Stimulated activated CD8-positive, alpha-beta memory T cell treated with anti-CD3 and anti-CD28 coated beads, Interleukin-12 subunit alpha, Interleukin-12 subunit beta, amount 100 ng/mL, for 4 hours (primary cell): ENCODE data around the gene COX7B.
"Not testable (repeated sequence)": the region's sequence is repeated elsewhere in the genome, so short reads cannot be mapped to it uniquely, and the experiment has no call there.

Source experiments
- DNase-seq: peaks from one replicate; pipeline ENCODE4 v3.0.0-alpha.2; 2020; ENCODE audit warnings: low read depth

COX7B gene, protein sequence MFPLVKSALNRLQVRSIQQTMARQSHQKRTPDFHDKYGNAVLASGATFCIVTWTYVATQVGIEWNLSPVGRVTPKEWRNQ

DNA sequence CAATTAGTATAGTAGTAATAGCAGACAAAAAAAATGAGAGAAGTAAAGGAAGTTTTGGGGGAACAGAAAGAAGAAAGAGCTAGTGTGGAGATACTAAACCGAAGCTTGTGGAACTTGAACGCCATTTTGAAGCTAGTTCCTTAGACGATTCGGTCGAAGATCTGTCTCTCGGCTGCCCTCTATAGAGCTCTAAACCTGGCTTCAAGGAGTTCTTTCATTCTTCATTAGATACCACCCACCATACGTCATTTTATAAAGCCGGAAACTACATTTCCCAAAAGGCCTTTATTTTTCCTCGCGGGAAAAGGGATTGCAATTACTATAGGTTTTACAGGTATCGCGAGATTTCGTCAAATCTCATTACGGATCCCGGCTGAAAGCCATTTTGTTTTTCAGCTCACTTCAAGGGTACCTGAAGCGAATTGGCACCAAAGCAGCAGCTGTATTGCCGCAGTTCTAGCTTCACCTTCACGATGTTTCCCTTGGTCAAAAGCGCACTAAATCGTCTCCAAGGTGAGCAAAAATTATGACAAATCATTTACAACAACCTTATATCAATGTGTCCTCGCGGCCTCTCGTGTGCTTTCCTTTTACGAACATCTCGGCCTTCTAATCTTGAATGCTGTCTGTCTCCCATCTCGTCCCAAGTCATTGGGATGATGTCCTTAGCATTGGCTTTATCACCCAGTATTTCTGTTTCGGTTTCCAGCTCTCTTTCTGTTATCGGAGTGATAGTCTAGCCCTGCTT lies at the start of gene COX7B:
Gene COX7B, plus strand, starts transcription at position 388 of the 748 bp plus-strand sequence. Its CDS starts 86 bp downstream, at position 474.
- peak; percentile 7 for DNase-seq

DNA sequence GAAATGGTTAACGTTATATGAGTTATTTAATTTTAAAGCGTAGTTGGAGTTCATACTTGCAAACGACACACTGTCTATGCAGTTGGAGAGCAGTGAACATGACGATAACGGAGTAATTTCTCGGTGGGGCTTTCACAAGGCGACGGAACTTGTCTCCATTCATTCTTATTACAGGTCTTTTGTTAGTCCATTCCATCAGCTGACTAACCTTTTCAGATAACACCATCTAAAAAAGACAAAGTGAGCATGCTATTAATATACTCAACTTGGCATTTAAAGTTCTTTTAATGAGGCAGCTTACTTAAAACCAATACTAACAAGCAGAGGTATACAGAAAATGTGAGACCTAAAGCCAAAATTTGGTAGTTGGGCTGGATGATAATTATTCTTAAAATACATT lies 23.9 kb upstream of the COX7B start:
- DNase-seq = no peak

DNA sequence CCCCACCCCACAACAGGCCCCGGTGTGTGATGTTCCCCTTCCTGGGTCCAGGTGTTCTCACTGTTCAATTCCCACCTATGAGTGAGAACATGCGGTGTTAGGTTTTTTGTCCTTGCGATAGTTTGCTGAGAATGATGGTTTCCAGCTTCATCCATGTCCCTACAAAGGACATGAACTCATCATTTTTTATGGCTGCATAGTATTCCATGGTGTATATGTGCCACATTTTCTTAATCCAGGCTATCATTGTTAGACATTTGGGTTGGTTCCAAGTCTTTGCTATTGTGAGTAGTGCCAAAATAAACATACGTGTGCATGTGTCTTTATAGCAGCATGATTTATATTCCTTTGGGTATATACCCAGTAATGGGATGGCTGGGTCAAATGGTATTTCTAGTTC lies 17.9 kb upstream of the COX7B start:
- not testable (repeated sequence) for DNase-seq

DNA sequence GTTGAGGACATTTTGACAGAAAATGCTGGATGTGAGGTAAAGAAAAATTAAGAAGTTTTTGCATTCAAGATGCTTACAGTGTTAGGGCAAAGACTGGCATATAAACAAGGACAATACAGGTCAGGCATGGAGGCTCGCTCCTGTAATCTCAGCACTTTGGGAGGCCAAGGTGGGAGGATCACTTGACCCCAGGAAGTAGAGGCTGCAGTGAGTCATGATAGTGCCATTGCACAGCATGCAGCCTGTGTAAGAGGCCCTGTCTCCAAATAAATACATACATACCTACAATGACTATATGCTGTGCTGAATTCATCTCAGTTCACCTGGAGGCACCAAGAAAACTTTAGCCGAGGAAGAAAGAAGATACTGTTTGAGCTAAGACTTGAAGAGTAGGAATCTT lies 6.4 kb upstream of the COX7B start:
- no peak for DNase-seq

DNA sequence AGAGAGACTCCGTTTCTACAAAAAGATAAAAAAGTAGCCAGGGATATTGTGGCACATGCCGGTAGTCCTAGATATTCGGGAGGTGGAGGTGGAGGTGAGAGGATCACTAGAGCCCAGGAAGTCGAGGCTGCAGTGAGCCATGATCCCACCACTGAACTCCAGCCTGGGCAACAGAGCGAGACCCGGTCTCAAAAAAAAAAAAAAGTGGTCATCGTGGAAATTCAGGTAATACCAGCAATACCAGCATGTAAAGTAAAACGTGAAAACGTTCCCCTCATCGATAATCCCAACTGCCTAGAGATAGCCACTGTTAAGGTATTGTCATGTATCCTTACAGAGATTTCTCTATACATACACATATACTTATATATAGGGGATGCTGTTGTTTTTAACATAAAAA lies 5.6 kb upstream of the COX7B start:
- DNase-seq = no peak

DNA sequence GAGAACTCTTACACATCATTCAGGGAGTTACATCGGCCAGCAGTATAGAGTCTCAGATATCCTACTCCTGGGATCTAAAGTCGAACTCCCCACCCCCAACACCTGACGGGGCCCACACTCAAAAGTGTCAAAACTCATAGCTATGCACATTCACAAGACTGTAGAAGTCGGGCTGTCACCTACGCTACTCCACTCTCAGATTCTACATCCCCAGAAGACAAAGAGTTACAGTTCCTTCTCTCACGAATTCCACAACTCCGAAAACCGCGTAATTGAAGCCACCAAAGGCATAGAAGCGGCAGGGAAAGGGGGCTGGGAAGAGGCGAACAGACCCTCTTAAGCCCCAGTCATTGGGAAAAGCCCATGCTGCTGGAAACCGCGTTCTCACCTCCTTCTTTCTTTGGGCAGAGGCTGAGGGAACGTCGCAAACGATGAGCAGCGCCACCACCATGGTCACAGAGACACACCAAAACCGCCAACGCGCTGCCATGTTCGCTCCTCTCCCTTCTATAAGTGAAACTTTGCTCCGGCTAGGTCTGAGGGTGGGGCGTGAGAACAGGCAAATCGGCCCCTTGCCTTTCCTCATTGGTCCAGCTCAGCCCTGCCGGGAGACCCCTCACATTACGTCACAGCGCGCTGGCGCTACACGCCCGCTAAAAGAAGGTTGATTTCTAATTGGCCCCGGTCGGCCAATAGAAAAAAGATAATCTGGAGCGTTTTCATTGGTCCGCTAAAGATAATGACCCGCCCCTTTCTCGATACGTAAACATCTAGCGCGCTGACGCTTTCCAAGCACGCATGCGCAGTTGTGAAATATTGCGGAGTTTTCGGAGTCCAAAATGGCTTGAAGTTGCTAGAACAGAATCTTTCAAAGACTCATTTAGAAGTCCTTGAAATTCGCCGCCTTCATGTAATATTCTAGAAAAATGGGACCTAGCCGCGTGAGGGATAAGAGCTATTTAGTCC lies 4.1 kb upstream of the COX7B start, which contains the start of gene MAGT1:
Gene MAGT1, minus strand, starts transcription at position 515 of the 966 bp plus-strand sequence. Its CDS starts 25 bp downstream, at position 490.
- DNase-seq = peak; percentile 74

DNA sequence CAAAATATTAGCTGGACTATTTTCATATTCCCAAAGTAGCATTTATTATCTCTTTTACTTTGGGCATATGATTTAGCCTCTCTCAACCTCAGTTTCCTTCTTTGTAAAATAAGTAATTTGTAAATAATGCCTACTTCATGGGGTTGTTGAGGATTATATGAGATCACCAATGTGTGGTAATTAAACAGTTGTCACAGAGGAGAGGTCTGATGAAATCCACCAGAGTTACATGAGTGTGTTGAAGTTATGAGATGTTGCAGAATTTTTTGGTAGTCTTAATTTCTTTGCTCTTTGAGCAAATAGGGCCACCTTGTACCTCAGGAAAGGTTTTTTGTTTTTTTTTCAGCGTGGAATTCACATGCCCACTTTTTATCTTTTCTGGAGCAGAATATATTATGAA lies 1.4 kb downstream of the COX7B start:
- DNase-seq = no peak

DNA sequence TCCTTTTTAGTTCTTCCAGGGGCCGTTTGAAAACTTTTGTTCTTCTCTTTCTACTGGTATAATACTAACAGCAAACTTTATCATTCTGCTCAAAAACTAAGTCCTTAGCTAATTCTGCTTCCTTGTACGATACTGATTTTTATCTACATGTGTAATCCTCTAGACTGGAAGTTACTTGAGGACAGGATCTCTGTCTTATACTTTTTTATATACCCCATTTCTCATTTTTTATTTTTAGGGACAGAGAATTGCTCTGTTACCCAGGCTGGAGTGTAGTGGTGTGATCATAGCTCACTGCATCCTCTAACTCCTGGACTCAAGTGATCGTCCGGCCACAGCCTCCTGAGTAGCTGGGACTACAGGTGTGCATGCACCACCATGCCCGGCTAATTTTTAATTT lies 2.2 kb downstream of the COX7B start:
- DNase-seq = no peak

DNA sequence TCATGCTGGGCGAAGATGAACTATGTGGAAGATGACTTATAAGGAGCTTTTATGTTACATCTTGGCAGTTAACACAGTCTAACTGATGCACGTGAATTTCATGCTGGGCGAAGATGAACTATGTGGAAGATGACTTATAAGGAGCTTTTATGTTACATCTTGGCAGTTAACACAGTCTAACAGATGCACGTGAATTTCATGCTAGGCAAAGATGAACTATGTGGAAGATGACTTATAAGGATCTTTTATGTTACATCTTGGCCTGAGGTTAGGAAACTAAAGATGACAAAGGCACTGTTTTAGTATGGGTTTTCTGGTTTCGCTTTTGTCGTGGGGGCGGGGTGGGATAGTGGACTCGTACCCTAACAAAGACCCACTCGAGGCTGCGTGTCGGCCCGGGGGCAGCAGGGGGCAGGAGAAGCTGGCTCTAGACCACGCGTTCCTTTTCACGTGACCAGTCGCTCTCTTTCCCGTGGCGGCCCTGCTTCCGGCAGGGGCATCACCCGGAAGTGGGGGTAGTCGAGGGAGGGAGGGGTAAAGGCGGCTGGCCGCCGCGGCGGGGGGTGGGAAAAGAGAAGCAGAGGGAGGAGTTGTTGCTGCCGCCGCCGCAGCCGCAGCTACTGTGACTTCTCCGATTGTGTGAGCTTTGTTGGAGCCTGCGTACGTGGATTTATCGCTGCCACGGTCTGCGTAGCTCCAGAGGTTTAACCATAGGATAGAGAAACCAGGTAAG lies 11.0 kb downstream of the COX7B start, which contains the start of gene ATP7A:
Gene ATP7A, plus strand, starts transcription at position 586 of the 733 bp plus-strand sequence. CDS start 60,949 bp downstream, outside the sequence.
- peak; percentile 81 for DNase-seq

DNA sequence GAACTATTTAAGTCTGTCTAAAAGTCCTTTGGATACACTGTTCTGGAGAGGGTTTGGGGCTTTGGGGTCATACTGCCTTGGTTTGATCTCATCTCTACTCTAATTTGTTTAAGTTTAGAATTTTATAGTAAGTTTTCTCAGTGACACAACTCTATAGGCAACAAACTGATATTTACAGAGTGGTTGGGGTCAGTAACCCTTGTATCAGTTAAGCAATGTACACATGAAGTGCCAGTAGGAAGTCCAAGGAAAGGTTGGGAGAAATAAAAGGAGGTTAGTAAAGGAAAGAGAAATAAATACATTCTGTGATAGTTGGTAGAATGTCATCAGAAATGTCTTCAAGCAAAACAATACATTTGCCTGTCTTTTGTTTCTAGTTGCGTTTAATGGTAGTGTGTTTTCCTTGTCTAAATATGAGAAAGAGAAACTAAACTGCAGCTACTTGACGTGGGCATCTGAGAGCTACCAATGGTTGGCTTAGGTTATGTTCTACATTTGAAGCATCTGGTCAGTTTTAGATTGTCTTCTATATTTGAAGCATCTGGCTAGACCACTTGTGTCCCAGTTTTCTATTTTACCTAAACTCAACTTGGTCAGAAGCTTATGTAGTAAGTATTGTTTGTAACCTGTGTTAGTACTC lies 18.1 kb downstream of the COX7B start:
- DNase-seq = no peak

DNA sequence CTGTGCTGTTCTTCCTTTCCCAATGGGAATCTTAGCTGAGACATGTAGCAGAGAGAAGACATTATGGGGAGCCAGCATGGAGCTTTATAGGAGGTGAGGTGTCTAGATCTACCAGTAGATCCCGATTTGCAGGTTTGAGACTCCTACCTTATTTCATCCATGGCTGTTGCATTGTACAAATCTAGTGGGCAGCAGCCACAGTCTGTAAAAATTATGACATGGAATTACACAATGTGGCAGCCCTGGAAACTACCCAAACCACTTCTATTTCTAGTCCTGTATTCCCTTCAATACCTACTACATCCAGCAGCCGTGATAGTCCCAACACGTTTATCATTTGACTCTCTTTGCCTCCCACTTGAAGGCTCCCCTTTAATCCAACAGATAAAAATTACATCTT lies 19.3 kb downstream of the COX7B start:
- no peak for DNase-seq

DNA sequence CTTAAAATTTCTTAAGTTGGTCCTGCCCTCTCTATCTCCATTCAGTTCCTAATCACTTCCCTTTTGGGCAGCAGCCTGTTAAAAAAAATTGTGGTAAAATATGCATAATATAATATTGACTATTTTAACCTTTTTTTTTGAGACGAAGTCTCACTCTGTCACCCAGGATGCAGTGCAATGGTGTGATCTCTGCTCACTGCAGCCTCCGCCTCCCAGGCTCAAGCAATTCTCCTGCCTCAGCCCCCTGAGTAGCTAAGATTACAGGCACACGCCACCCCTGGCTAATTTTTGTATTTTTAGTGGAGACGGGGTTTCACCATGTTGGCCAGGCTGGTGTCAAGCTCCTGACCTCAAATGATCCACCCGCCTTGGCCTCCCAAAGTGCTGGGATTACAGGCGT lies 20.1 kb downstream of the COX7B start:
- DNase-seq = not testable (repeated sequence)

DNA sequence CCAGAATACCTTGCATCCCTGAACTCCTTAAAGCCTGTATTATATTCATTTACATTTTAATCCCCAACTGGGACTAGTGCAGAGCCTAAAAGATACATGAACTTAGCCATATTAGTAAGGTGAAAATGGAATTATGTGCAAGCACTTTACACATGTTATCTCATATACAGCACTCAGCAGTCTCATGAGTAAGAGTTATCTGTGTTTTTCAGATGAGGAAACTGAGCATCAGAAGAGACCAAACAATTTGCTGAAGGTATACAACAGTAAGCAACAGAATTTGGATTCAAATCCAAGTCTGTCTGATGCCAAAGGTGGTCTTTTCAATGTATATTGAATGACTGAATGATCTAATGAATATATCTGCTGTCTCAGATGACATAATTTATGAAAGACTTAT lies 23.5 kb downstream of the COX7B start:
- DNase-seq = no peak

DNA sequence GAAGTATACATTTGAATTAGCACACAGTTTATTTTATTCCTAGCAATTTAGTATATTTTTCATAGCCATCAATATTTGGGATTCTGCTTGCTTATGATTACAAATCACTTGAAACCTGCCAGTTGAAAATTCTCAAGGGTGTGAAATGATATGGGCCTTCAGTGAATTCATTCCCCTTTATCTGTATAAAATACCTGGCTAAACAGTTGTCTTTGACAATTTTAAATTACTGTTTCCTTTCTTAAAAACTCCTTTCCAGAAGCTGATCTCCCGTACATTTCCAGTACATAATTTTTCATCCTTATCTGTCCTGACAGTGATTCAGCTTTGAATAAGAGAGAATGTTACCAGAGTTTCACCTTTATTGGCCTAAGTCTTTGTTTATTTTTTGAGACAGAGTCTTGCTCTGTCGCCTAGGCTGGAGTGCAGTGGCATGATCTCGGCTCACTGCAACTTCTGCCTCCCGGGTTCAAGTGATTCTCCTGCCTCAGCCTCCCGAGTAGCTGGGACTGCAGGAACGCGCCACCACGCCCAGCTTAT lies 25.1 kb downstream of the COX7B start:
- no peak for DNase-seq

DNA sequence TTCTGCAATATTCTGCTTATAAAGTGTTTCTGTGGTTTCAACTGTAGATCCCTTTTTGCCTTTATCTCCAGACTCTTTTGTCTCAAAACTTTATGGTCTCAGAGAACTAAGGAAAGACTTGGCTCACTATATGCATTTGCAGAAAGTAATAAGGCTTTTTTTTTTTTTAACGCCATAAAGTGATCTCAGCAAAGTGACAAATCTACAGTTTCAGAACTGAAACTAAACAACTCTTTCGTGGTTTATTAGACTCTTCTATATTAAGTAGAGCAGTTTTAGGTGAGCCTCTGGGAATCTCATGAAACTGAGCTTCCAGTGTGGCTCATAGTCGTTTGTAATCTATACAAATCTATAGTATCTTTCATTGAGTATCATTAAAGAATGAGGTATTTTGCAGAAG lies 26.5 kb downstream of the COX7B start:
- no peak for DNase-seq

DNA sequence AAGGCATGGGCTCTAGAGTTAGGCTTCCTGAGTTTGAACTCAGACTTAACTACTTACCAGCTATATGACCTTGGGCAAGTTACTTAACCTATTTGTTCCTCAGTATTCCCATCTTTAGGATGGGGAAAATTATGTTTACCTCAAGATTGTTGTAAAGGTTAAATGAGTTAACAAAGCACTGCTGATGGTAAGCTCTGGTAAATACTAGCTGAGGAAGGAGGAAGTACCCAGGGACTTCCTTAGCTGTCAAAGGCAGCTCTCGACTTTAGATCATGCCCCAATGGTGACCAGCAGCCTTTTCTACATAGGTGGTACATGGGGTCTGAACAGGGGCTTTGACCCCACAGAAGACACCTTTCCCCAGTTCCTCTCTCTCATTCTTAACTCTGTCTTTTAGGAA lies 31.3 kb downstream of the COX7B start:
- DNase-seq = no peak

DNA sequence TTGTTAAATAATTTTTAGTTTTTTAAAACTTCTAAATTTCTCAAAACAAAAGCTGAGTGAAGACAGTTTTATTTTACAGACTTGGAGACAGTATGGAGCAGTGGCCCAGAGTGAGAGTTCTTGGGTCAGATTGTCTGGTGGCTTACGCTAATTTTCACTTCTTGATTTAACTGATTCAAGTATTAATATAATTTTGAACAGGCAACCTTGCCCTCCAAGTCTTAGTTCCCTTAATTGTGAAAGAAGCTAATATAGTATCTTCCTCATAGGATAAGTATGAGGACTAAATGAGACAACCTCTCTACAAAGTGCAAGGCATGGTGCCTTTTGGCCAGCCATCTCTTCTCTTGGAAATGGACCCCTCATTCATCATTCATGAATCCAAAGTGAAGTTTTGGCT lies 36.6 kb downstream of the COX7B start:
- no peak for DNase-seq

DNA sequence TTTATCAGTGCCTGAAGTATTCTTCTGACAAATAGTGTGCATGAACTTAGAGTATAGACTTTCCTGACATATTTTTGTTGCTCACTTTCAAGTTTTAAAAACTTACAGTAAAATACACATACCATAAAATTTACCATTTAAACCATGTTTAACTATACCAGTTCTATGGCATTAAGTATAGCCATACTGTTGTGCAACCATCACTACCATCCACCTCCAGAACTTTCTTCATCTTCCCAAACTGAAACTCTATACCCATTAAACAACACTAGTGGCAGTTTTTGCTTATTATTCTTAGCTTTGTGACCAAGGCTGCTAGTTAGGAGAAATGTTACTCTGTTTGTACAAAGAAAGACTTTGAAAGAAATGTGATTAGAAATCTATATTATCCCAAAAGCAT lies 37.0 kb downstream of the COX7B start:
- no peak for DNase-seq

DNA sequence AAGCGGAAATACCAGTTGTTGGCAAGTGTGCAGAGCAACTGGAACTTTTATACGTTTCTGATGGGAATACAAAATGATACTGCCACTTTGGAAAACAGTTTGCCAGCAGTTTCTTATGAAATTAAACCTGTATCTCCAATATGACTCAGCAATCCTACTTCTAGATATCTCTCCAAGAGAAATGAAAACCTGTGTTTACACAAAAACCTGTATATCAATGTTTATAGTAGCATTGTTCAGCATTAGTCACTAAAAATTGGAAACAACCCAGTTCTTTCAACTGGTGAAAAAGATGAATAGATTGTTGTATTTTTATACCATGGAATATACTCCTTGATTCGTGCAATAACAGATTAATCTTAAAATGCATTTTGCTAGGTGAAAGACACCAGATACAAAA lies 38.0 kb downstream of the COX7B start:
- no peak for DNase-seq

DNA sequence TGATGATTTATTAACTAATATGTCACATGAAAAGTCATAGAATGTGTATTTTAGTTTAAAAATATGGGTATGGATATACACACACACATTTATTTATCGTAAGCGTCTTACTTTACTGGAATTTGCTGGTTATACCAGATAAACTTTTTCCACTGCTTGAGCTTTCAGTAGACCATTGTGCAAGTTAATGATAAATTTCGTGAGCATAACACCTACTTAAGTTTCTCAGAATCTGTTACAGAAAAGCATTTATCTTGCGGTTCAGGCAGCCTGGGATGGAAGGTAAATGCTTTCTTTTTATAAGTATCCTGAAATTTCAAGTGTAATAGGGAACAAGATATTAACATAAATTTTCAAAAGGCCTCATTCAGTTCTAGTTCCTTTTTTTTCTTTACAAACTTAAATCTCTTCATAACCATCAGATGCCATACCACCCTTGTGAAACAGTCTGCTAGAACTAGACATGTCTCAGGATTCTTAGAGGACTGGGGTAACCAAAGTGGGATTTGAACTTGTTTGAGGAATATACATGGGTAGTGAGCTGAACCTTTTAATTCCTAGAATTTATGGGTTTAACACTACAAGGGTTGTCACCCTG lies 38.9 kb downstream of the COX7B start:
- DNase-seq = no peak

DNA sequence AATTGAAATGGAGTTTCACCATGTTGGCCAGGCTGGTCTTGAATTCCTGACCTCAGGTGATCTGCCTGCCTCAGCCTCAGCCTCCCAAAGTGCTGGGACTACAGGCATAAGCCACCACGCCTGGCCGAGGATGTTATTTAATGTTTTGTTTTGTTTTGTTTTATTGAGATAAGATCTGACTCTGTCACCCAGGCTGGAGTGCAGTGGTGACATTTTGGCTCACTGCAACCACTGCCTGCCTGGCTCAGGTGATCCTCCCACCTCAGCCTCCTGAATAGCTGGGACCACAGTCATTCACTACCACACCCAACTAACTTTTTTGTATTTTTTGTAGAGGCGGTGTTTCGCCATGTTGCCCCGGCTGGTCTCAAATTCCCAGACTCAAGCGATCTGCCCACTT lies 45.8 kb downstream of the COX7B start:
- not testable (repeated sequence) for DNase-seq
